SK-N-SH (cell line): ENCODE measurements around the gene EML1. TPM values are rescaled to one million over a fixed set of nuclear protein-coding genes. Genes with fewer than 3 reads are reported as not detected.

Experiments used
- CTCF ChIA-PET: fragments of 300-600, 350-600 bp; formaldehyde crosslinking; extraction: SDS; loops from one replicate; lab custom pipeline; 2021; lab: Yijun Ruan, JAX
- POLR2A ChIA-PET: fragments of 350-600 bp; sonication (Branson Sonifier 250); formaldehyde crosslinking; extraction: SDS; loops from one replicate; lab custom pipeline; 2020; ENCODE audit warnings: antibody characterized with exemption, inconsistent platforms; lab: Yijun Ruan, JAX
- DNase-seq: peaks from one replicate; pipeline ENCODE4 v3.0.0; 2012
- H2AFZ ChIP-seq: fragments of 200-600 bp; sonication (generic); 2 replicates; pipeline ENCODE4 v1.8.1; 2016; ENCODE audit warnings: antibody characterized with exemption, mild to moderate bottlenecking, low read depth
- H3F3A ChIP-seq: fragments of 200-600 bp; sonication (generic); replicated peaks from 2 replicates; pipeline ENCODE3; 2016; ENCODE audit warnings: antibody characterized with exemption, mild to moderate bottlenecking; ENCODE audit not compliant: insufficient read depth
- H3K27ac ChIP-seq, 2 experiments: fragments of 200-500 bp in 1 of 2; fragments of 200-600 bp in 1 of 2; sonication (Bioruptor generic) in 1 of 2; sonication (generic), shearing (Covaris generic) in 1 of 2; 2 replicates each; pipeline versions ENCODE4 v1.5.1 to v1.6.1; 2014 to 2016; ENCODE audit warnings: low read depth in 2 of 2, inconsistent platforms in 1 of 2, low read length in 1 of 2, mild to moderate bottlenecking in 1 of 2, mixed read lengths in 1 of 2
- H3K27me3 ChIP-seq: fragments of 200-600 bp; sonication (generic), shearing (Covaris generic); 2 replicates; pipeline ENCODE4 v1.6.1; 2016; ENCODE audit warnings: mixed run types; ENCODE audit not compliant: insufficient read depth
- H3K36me3 ChIP-seq, 2 experiments: fragments of 200-500 bp in 1 of 2; fragments of 200-600 bp in 1 of 2; sonication (Bioruptor generic) in 1 of 2; sonication (generic) in 1 of 2; replicated peaks in 1 of 2; 2 replicates each; pipeline versions ENCODE3 to v1.5.1; 2014 to 2016; ENCODE audit warnings: low read length in 1 of 2, mild to moderate bottlenecking in 1 of 2; ENCODE audit not compliant: insufficient read depth in 2 of 2, control insufficient read depth in 1 of 2
- H3K4me1 ChIP-seq, 2 experiments: fragments of 200-500 bp in 1 of 2; fragments of 200-600 bp in 1 of 2; sonication (Bioruptor generic) in 1 of 2; sonication (generic), shearing (Covaris generic) in 1 of 2; 2 replicates each; pipeline versions ENCODE4 v1.5.1 to v1.6.1; 2014 to 2016; ENCODE audit warnings: low read depth in 1 of 2, low read length in 1 of 2, mixed run types in 1 of 2; ENCODE audit not compliant: insufficient read depth in 2 of 2, control insufficient read depth in 1 of 2
- H3K4me2 ChIP-seq: fragments of 200-600 bp; sonication (generic), shearing (Covaris generic); 2 replicates; pipeline ENCODE4 v1.6.1; 2017; ENCODE audit warnings: mixed run types
- H3K4me3 ChIP-seq, 2 experiments: fragments of 200-500 bp in 1 of 2; fragments of 200-600 bp in 1 of 2; sonication (Bioruptor generic) in 1 of 2; sonication (generic), shearing (Covaris generic) in 1 of 2; 2 replicates each; pipeline versions ENCODE4 v1.5.1 to v1.8.1; 2014 to 2016; ENCODE audit warnings: low read depth in 2 of 2, inconsistent platforms in 1 of 2, low read length in 1 of 2, mild to moderate bottlenecking in 1 of 2, mixed read lengths in 1 of 2, moderate library complexity in 1 of 2
- H3K79me2 ChIP-seq: fragments of 200-600 bp; sonication (generic); 2 replicates; pipeline ENCODE4 v1.8.1; 2017; ENCODE audit warnings: mild to moderate bottlenecking; ENCODE audit not compliant: insufficient read depth
- H3K9ac ChIP-seq: fragments of 200-600 bp; sonication (generic); 2 replicates; pipeline ENCODE4 v1.6.1; 2017; ENCODE audit warnings: mixed run types
- H3K9me2 ChIP-seq: fragments of 200-600 bp; sonication (generic); 2 replicates; pipeline ENCODE4 v1.6.1; 2017; ENCODE audit warnings: mixed run types
- H3K9me3 ChIP-seq: fragments of 200-600 bp; sonication (generic); 2 replicates; pipeline ENCODE4 v1.6.1; 2017; ENCODE audit warnings: mixed run types, mild to moderate bottlenecking, moderate library complexity
- H4K20me1 ChIP-seq: fragments of 200-600 bp; sonication (generic); 2 replicates; pipeline ENCODE4 v1.6.1; 2017; ENCODE audit warnings: mild to moderate bottlenecking, mixed run types; ENCODE audit not compliant: insufficient read depth
- CHD2 ChIP-seq: fragments of 150-350 bp; IDR thresholded peaks from 2 replicates; pipeline ENCODE4 v1.6.1; 2018; ENCODE audit warnings: low read length; ENCODE audit not compliant: partially characterized antibody
- ELF1 ChIP-seq: IDR thresholded peaks from 2 replicates; pipeline ENCODE4 v1.4.0; 2012
- EP300 ChIP-seq, 2 experiments: IDR thresholded peaks; 2 replicates each; pipeline versions ENCODE4 v1.4.0 to v1.6.1; 2012; ENCODE audit warnings: borderline replicate concordance in 1 of 2, low read depth in 1 of 2, low read length in 1 of 2
- FOXM1 ChIP-seq: IDR thresholded peaks from 2 replicates; pipeline ENCODE4 v1.4.0; 2012; ENCODE audit warnings: low read depth, mild to moderate bottlenecking
- GABPA ChIP-seq: IDR thresholded peaks from 2 replicates; pipeline ENCODE4 v1.4.0; 2012; ENCODE audit warnings: low read depth, mild to moderate bottlenecking
- GATA2 ChIP-seq: sonication (generic); formaldehyde crosslinking; IDR thresholded peaks from 2 replicates; pipeline ENCODE4 v1.5.0; 2020; ENCODE audit warnings: mild to moderate bottlenecking, missing genetic modification reagents
- JUND ChIP-seq: IDR thresholded peaks from 2 replicates; pipeline ENCODE4 v1.4.0; 2012
- MAX ChIP-seq: IDR thresholded peaks from 2 replicates; pipeline ENCODE4 v1.4.0; 2012; ENCODE audit warnings: low read depth
- MEF2A ChIP-seq: IDR thresholded peaks from 2 replicates; pipeline ENCODE4 v1.4.0; 2012; ENCODE audit warnings: low read depth, borderline replicate concordance
- NFIC ChIP-seq: IDR thresholded peaks from 2 replicates; pipeline ENCODE4 v1.4.0; 2012; ENCODE audit warnings: borderline replicate concordance
- NRF1 ChIP-seq: IDR thresholded peaks from 2 replicates; pipeline ENCODE4 v1.6.1; 2012; ENCODE audit warnings: low read depth, mild to moderate bottlenecking, low read length
- PBX3 ChIP-seq: IDR thresholded peaks from 2 replicates; pipeline ENCODE4; 2012
- POLR2AphosphoS5 ChIP-seq: IDR thresholded peaks from 2 replicates; pipeline ENCODE4 v1.6.1; 2012; ENCODE audit warnings: low read depth, low read length
- REST ChIP-seq: IDR thresholded peaks from 2 replicates; pipeline ENCODE4 v1.6.1; 2012; ENCODE audit warnings: mild to moderate bottlenecking, low read depth, low read length, moderate library complexity
- RFX5 ChIP-seq: IDR thresholded peaks from 2 replicates; pipeline ENCODE4 v1.6.1; 2012; ENCODE audit warnings: mild to moderate bottlenecking, improper control_type of control experiment, low read length
- RXRA ChIP-seq: IDR thresholded peaks from 2 replicates; pipeline ENCODE4 v1.4.0; 2012; ENCODE audit warnings: low read depth, mild to moderate bottlenecking, borderline replicate concordance
- TAF1 ChIP-seq: IDR thresholded peaks from 2 replicates; pipeline ENCODE4 v1.6.1; 2012; ENCODE audit warnings: low read depth, mild to moderate bottlenecking, low read length, moderate library complexity, borderline replicate concordance
- TCF12 ChIP-seq: IDR thresholded peaks from 2 replicates; pipeline ENCODE4 v1.4.0; 2012
- TEAD4 ChIP-seq: IDR thresholded peaks from 2 replicates; pipeline ENCODE4 v1.4.0; 2012; ENCODE audit warnings: mild to moderate bottlenecking, borderline replicate concordance; ENCODE audit not compliant: insufficient read depth
- ZBTB33 ChIP-seq: IDR thresholded peaks from 2 replicates; pipeline ENCODE4 v1.4.0; 2012; ENCODE audit warnings: low read depth, borderline replicate concordance
- WGBS: methylation state at CpG from one replicate; pipeline ENCODE4 v1.1.6; 2017; ENCODE audit warnings: low lambda C conversion rate; 5-methylcytosine and 5-hydroxymethylcytosine counted together
- polyA plus RNA-seq, 3 experiments: library from polyadenylated mRNA; depleted of rRNA; stranded (reverse); fragments of >200 nt; gene quantifications; 2 replicates each; pipeline ENCODE4 v1.2.3, GENCODE V29; 2012

The EML1 gene
- polyA plus RNA-seq, 1 of the 3 experiments (the other 2 are of a cell fraction): 6.3 TPM

- H3K79me2 ChIP-seq: no peaks in the 10 kb centered on the region
- peak overlapping the region in 1 of 2 experiments; percentile 37; a peak in 2 of 4 replicates for H3K27ac ChIP-seq
- H3K9me3 ChIP-seq: no peaks in the 10 kb centered on the region
- H4K20me1 ChIP-seq: no peaks in the 10 kb centered on the region
- H3K36me3 ChIP-seq: no peaks in the 10 kb centered on the region
- H3K9ac ChIP-seq: peak overlapping the region; percentile 43; the same call in 1 of the 2 replicates
- no peak for TF ChIP-seq MEF2A
- no peak for TF ChIP-seq REST
- no peak for TF ChIP-seq POLR2AphosphoS5
- no peak for TF ChIP-seq JUND
- TF ChIP-seq RXRA: no peak
- TF ChIP-seq GATA2 (CRISPR knock-in tag): no peak
- no peak for TF ChIP-seq FOXM1
- TF ChIP-seq ELF1: no peak
- TF ChIP-seq TCF12: no peak
- no peak for TF ChIP-seq GABPA
- TF ChIP-seq PBX3: no peak
- TF ChIP-seq NFIC: no peak
- no peak for TF ChIP-seq RFX5
- TF ChIP-seq TAF1: no peak
- TF ChIP-seq CHD2: no peak
- TF ChIP-seq TEAD4: no peak
- TF ChIP-seq ZBTB33: no peak
- no peak for TF ChIP-seq NRF1
- TF ChIP-seq EP300 (IDR thresholded peaks at IDR 0.05; ENCODE audit: borderline replicate concordance in 1 of 2, low read depth in 1 of 2, low read length in 1 of 2): no peak
- no peak for TF ChIP-seq MAX
- TF ChIP-seq, all 33 proteins: peak for 0
- no peaks in the 10 kb centered on the region for H3K9me2 ChIP-seq
- H3K4me1 ChIP-seq: peaks cover 19 to 40% of the 10 kb centered on the region in 2 experiments; a peak in 3 of 4 replicates
- POLR2A ChIA-PET: no interaction called here
- no peak overlapping the region for H3K4me3 ChIP-seq
- CTCF ChIA-PET: interaction anchor here (0.6 to 4.2 kb wide), 9 partner anchors 14 to 404 kb away, joined by 3 to 25 read pairs (median 3); no protein-coding TSS in a partner anchor
- H3F3A ChIP-seq: peaks cover 4% of the 10 kb centered on the region
- H3K27me3 ChIP-seq: no peaks in the 10 kb centered on the region
- no peak for DNase-seq
- H2AFZ ChIP-seq: no peak overlapping the region
- H3K4me2 ChIP-seq: peak overlapping the region; percentile 63
- WGBS: 77% methylated on average over 25 of the region's 25 CpGs
Measured at GRCh38 chr14:99751539-99752485, 41.4 kb upstream of the EML1 start.
